ENCODE results near the gene VWC2. TPM values are rescaled to one million over a fixed set of nuclear protein-coding genes. Genes with fewer than 3 reads are reported as not detected.

Gene VWC2
- total RNA-seq (under 1 TPM in 3 of 4 donors, not detected in 1; under 0.01 to 0.14 (median under 0.01) TPM), polyA plus RNA-seq (under 1 TPM; under 0.01 to 0.03 (median under 0.01) TPM)

- intact Hi-C loops (cut with DNase I) = no loop called here
- H3K36me3 ChIP-seq = no peaks in the 10 kb centered on the region
- WGBS, 2 donors = 1% methylated on average over 75 of the region's 75 CpGs
- no peak within 1 kb of the TSS for H3K27ac ChIP-seq
- peaks cover 26 to 56% (median 37%) of the 10 kb centered on the region in 3 donors for H3K27me3 ChIP-seq
- H3K4me3 ChIP-seq = peak within 1 kb of the TSS; percentile 12 to 54 (median 42)
- no peak for TF ChIP-seq POLR2A (IDR thresholded peaks at IDR 0.05)
- TF ChIP-seq EP300 (IDR thresholded peaks at IDR 0.05) = no peak
- TF ChIP-seq CTCF (IDR thresholded peaks at IDR 0.05) = no peak
- TF ChIP-seq POLR2AphosphoS5 (IDR thresholded peaks at IDR 0.05) = no peak
- H3K9me3 ChIP-seq = no peaks in the 10 kb centered on the region
- no peak for DNase-seq
- peaks cover 0 to 32% (median 30%) of the 10 kb centered on the region in 4 donors for H3K4me1 ChIP-seq
These were observed at the start of gene VWC2 for GRCh38 chr7:49773218-49773935. Gene VWC2 (plus strand): TSS chr7:49773638. CDS start chr7:49775436, 1,798 bp downstream.

GRCh38 chr7:49724071-49724470 lies 49.4 kb upstream of the VWC2 start:
- peaks cover 0 to 5% (median 0%) of the 10 kb centered on the region in 3 donors for H3K27me3 ChIP-seq
- no peaks in the 10 kb centered on the region for H3K4me1 ChIP-seq
- H3K4me3 ChIP-seq = no peak overlapping the region
- TF ChIP-seq EP300 (IDR thresholded peaks at IDR 0.05) = no peak
- TF ChIP-seq POLR2AphosphoS5 (IDR thresholded peaks at IDR 0.05) = no peak
- no peak for TF ChIP-seq CTCF (IDR thresholded peaks at IDR 0.05)
- no peak for TF ChIP-seq POLR2A (IDR thresholded peaks at IDR 0.05)
- no peaks in the 10 kb centered on the region for H3K36me3 ChIP-seq
- no peaks in the 10 kb centered on the region for H3K9me3 ChIP-seq
- no peak for DNase-seq
- H3K27ac ChIP-seq = no peak overlapping the region
- intact Hi-C loops (cut with DNase I) = no loop called here

- no peak overlapping the region for H3K27ac ChIP-seq
- intact Hi-C loops (cut with DNase I) = no loop called here
- WGBS, 2 donors = 49 to 71% methylated on average over 2 of the region's 2 CpGs
- H3K27me3 ChIP-seq = no peaks in the 10 kb centered on the region
- DNase-seq = no peak
- no peak overlapping the region for H3K4me3 ChIP-seq
- TF ChIP-seq POLR2A (IDR thresholded peaks at IDR 0.05) = no peak
- no peak for TF ChIP-seq POLR2AphosphoS5 (IDR thresholded peaks at IDR 0.05)
- TF ChIP-seq EP300 (IDR thresholded peaks at IDR 0.05) = no peak
- no peak for TF ChIP-seq CTCF (IDR thresholded peaks at IDR 0.05)
- no peaks in the 10 kb centered on the region for H3K4me1 ChIP-seq
- H3K36me3 ChIP-seq = no peaks in the 10 kb centered on the region
- no peaks in the 10 kb centered on the region for H3K9me3 ChIP-seq
These were observed 41.6 kb upstream of the VWC2 start for GRCh38 chr7:49731836-49732235.

GRCh38 chr7:49762666-49763065 lies 10.8 kb upstream of the VWC2 start:
- Histone ChIP-seq H3K9me3 (no peaks in the 10 kb centered on the region), H3K4me1 (no peaks in the 10 kb centered on the region), H3K27me3 (no peaks in the 10 kb centered on the region), H3K27ac (no peak overlapping the region), H3K4me3 (no peak overlapping the region), H3K36me3 (no peaks in the 10 kb centered on the region)
- WGBS, 2 donors = 71 to 73% methylated on average over 3 of the region's 3 CpGs
- DNase-seq = no peak
- TF ChIP-seq EP300 (IDR thresholded peaks at IDR 0.05) (no peak), POLR2A (IDR thresholded peaks at IDR 0.05) (no peak), POLR2AphosphoS5 (IDR thresholded peaks at IDR 0.05) (no peak), CTCF (IDR thresholded peaks at IDR 0.05) (no peak)
- intact Hi-C loops (cut with DNase I) = no loop called here

Data from sigmoid colon (tissue), 7 donors.